GM19035 (cell line): ENCODE data around the gene PIK3AP1.

Source experiments
- ATAC-seq: cut with Tn5 transposase; IDR thresholded peaks from one replicate; pipeline ENCODE4 v1.9.1; 2021; ENCODE audit not compliant: unreplicated experiment

The PIK3AP1 gene

DNA sequence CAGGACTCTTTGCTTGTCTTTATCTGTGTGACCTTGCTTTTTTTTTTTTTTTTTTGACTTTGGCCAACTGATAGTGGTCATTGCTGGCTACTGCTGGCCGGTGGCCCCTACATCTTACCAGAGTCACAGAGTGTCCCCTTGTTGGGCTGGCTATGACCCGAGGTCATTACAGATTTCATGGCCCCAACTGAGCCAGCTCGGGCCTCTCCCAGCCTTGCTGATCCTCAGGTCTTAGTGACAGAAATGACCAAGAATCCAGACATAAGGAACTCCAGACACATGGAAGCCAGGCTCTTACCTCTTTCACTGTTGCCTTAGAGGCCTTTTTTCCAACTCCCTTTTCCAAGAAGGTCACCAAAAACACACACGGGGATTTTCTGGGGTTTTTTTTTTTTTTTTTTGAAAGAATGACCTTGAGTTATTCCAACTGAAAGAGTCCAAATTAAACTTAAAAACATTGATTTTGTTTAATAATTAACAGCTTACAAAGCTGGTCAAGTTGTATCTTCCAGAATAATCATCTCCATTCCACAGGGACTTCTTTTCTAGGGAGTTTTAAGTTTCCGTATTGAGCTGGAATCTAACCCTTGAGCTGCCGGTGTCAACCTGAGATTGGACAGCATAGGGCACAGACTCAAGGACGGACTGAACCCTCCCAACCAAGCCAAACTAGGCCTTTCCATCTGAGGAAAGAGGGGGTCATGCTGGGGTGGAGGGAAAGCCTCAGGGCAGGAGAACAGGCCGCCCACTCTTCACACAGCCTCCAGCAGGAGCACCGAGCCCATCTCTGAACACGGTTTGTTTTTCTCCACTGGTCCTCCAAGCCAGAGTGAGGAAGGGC, 43.8 kb downstream of the PIK3AP1 start:
- no peak for ATAC-seq

DNA sequence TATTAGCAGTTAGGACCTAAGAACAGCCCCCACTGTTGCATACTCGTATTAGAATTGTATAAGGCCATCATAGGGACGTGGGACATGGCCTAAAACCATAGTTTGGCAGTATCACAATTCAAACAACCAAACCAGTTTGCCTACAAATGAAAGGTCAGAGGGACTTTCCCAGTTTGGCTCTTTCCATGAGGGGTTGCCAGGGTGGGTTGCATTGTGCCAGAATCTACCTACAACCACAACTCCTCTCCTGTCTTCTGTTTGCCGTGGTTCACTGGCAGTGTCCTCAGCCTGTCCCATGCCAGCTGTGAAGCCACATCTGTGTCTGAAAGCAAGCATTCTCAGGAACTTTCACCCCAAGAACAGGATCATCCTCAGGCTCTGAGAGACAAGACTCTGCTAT, 44.5 kb downstream of the PIK3AP1 start:
- ATAC-seq, result no peak

DNA sequence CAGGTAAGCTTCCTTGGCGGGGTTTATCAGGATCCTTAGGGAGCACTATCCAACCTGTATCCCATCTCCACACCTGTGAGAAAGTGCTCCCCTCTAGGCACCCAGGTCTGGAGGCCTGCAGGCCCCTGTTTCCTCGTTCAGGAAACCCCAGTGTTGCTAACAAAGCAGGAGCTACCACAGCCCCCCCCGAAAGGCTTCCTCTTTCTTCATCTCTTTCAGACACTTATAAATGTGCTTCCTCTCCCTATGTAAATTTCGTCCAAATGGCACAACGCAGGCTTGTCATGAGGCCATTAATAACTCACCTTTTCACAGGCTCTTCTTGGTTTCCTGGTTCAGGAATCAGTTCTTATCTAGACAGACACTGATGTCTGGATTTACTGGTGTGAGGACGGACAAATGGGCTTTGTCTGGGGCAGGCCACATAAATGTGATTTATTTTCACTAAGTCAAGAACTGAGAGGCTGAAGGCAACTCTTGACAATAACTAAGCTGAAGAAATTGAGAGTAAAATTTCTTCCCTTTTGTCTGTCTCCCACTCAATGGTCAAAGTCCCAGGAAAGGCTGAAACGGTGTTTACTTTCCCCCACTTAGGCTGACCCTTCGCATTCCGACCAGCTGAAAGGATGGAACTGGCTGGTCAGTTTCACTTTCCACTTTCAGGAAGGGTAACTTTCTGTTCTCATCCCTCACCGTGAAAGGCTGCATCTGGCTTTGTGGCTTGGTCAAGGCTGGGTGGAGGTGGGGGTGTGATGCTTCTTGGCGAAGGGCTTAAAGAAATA, 46.8 kb downstream of the PIK3AP1 start:
- ATAC-seq, result no peak

DNA sequence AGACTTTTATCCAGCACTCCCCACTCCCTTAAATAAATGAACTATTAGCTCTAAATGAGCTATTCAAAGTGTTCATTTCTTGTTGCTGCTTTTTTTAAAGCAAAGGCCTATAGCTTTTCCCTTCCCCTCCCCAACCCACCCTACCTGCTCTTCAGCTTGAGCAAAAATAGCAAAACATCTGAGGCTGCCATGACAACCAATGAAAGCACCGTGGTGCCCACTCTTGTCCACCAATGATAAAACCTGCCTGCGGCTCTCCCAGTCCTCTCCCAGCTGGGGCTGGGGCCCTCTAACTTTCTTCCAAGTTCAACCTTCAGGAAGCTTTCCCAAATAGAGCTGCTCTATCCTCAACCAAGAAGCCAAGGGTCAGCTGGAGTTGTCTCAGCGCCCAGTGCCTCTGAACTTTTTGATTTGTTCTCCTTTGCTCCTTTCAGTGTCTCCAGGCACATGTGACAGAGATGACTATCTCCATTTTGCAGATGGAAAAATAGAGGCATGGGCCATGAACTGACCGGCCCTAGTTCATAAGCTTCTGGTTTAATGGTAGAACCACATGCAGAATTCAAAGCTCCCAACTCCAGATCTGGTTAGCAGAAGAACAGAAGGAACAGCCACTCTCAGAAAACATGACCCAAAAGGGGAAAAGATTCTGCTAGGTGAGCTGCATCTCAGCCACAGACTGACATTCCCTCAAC, 47.7 kb downstream of the PIK3AP1 start:
- ATAC-seq, result no peak

DNA sequence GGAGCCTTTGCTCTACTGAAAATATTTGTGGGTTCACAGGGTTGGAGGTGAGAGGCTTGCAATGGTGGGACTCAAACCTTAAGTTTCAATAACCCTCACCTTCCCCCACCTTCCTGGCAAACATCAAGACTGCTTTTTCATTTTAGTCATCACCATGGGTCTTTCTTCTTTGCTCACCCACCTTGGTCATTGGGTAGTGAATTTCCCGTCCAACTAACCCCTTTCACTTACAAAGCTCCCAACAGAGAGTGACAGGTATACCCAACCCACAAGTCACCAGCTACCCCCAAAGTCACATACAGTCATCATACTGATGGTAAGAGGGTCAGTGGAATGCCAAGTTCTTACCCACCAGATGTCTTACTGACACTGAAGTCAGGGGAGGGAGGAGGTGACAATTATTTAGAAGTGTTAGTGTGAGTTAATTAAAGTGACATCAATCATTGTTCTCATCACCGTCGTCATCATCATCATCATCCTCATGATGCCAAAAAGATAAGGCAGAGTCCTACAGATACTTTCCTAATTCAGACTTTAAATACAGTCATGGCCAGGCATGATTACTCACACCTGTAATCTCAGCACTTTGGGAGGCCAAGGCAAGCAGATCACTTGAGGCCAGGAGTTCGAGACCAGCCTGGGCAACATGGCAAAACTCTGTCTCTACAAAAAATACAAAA, 49.0 kb downstream of the PIK3AP1 start:
- no peak for ATAC-seq

DNA sequence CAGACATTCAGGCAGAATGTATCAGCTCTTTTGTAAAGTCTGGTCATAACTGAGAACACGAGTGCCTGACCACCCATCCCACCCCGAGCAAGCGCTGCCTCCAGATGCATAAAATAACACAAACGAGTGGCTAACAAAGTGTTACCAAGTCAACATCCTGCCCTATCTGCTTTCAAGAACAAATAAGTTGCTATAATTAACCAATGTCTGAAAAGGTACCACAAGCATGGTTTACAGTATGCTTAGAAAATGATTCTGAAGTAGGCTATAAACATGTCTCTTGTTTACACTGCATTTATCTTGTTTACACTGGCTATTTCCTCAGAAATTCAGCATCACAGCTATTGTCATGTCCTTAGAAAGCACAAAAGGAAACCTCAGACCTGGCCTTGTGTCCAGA, 49.5 kb downstream of the PIK3AP1 start:
- no peak for ATAC-seq

DNA sequence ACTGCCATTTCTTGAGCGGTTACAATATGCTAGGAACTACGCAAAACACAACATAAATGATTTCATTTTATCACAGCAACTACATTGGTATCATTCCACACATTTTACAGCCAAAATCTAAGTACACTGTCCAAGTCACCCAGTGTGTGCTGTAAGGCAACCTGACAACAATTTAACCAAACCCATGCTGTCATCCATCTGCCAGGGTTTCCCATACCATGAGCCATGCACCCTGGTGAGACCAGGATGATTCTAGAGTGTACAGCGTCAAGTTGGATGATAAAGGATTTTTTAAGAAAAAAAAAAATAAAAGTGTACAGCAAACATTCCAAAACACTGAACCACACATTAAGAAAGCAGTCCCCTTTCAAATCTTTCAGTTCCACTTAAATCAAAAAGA, 52.9 kb downstream of the PIK3AP1 start:
- ATAC-seq, result no peak

DNA sequence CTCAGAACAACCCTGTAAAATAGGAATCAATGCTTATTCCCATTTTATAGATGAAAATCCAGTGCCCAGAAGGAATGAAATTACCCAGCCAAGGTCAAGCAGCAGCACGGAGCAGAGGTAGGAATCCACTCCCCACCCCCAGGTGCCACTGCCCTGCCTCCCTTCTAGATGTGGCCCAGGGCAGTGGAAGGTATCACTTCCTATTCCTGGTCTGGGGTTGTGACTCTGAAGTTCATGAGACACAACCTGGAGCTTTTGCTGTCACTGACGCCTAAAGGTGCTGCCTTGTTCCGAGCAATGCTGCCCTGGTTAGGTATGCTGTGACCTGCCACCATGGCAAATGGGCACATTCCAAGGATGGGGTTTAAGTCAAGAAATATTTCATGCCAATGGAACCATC, 53.6 kb downstream of the PIK3AP1 start:
- peak; percentile 53 for ATAC-seq

DNA sequence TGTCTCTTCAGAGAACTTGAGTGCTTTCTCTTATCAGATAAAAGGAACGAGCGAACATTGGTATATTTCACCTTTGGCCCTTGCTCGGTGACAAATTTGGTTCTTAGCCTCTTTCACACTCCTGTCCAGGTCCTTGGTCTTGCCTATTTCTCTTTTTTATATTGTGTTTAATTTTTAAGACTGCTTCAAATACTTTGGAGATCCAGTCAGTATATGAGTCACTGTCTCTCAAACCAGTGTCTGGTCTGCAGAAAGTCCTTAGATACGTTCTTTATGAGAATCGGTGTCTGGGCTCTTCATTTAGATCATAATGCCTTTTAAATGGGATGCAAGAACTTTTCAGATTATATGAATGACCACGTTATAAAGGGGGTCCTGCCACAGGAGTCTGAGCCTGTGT, 55.0 kb downstream of the PIK3AP1 start:
- no peak for ATAC-seq

DNA sequence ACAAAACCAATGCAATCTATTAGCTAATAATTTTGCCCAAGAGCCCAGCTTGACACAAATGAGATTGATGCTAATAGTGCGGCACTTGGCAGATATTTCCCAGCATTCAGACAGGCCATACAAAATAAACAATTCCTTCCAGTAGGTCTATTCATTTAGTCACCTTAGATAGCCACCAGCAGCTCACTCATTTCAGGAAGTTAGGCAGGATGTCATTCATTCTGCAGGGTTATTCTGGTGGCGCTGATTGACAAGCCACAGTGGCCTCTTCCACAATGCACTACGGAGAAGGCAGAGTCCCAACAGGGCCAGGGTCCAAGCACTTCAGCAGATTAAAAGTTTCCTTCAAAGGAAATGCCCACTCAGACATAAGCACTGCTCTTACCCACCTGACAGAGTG, 55.8 kb downstream of the PIK3AP1 start:
- no peak for ATAC-seq

DNA sequence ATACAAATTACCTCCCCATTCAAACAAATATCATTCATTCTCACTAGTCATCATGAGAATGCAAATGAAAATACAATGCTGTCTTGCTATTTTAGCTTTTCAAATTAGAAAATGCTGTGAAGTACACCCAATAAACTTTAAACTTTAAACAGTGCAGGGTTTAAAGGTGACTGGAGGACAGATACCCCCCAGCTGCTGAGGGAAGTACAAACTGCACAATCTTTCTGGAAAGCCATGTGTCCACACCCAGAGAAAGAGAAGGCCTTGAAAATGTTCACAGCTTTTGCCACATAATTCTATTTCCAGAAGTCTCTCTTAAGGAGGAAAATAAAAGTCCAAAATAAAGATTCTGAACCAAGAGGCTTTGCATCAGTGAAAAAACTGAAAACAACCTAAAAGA, 56.5 kb downstream of the PIK3AP1 start:
- no peak for ATAC-seq

DNA sequence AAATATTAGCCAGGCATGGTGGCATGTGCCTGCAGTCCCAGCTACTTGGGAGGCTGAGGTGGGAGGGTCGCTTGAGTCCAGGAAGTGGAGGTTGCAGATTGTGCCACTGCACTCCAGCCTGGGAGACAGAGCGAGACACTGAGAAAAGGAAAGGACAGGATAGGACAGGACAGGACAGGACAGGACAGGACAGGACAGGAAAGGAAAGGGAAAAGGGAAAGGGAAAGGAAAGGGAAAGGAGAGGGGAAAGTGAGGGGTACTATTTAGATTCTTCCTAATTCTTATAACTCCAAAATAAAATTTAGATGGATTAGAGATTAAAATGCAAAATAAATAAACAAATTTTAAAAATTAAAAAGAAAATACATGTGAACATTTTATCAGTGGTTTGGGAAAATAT, 58.7 kb downstream of the PIK3AP1 start:
- ATAC-seq, result no peak

DNA sequence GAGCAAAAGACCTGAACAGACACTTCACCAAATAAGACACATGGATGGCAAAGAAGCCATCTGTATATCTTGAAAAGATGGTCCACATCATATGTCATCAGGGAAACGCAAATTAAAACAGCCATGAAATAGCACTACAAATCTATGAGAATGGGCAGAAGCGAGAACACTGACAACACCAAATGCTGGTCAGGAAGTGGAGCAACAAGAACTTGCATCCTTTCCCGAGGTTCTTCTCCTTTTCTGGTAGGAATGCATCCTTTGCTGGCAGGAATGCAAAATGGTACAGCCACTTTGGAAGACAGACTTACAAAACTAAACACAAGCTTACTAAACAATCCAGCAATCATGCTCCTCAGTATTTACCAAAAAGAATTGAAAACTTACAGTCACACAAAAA, 60.0 kb downstream of the PIK3AP1 start:
- ATAC-seq, result no peak

DNA sequence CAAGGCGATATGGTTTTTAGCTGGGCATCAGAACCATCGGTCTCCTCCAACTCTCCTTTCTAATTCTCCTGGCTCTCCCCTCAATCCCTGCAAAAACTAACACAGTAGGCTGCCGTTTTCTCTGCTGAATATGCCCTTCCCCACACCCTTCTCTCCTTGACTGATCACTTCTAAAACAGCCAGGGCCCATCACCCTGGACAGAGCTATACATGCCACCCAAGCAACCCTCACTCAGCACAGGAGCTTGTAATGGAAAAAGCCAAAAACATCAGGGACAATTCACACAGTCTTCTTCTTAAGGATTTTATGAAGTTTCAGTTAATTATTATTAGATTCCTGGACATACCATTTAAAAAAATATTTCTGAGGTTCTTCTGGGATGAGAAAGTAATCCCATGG, 61.5 kb downstream of the PIK3AP1 start:
- no peak for ATAC-seq

DNA sequence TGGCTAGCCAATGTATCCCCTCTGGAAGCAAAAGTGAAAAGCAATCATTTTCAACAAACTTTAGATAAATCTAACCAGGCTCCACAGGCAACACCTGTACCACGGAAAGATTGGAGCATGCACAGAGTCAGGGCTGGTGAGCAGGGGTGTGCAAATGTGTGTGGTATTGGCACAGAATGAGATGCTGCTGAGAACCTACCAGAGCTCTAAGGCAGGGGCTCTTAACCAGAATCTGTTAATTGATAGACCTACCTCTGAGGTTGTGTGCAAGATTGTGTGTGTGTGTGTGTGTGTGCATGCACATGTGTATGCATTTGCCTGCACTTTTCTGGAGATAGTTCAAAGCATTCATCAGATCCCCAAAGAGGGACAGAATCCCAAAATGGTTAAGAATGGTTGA, 62.9 kb downstream of the PIK3AP1 start:
- no peak for ATAC-seq

DNA sequence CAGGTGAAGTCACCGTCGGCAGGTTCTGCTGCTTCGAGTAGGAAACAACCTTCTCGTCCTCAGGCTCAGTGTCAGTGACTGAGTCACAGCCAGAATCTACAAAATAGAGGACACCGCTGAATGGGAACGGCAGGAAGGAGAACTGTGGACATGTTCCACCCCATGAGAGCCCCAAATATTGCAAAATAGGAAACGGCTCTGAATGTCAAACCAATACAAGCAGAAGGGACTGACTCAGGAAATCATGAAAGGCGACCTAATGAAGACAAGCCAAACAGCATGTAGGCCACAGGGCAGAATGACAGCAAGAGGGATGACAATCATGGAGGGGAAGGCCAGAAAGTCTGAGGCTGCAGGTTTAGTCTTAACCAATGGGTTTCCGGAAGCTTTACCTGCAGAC, 63.5 kb downstream of the PIK3AP1 start:
- no peak for ATAC-seq

DNA sequence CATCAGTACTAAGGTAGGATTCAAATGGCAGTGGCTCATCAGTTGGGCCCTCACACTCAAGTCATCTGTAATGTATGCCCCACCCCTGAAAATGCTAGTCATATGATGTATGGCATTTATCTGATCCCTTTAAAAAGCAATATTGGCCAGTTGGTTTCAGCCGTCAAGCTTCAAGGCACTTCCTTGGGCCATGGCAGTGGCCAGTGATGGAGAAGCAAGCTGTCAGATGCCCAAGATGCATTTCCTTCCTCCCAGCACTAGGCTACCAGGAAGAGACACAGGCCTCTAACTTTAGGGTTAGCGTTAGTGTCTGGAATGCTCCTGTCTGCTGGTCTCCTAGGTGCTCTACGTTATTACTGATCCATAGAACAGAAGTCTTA, 64.1 kb downstream of the PIK3AP1 start:
- ATAC-seq, result no peak

DNA sequence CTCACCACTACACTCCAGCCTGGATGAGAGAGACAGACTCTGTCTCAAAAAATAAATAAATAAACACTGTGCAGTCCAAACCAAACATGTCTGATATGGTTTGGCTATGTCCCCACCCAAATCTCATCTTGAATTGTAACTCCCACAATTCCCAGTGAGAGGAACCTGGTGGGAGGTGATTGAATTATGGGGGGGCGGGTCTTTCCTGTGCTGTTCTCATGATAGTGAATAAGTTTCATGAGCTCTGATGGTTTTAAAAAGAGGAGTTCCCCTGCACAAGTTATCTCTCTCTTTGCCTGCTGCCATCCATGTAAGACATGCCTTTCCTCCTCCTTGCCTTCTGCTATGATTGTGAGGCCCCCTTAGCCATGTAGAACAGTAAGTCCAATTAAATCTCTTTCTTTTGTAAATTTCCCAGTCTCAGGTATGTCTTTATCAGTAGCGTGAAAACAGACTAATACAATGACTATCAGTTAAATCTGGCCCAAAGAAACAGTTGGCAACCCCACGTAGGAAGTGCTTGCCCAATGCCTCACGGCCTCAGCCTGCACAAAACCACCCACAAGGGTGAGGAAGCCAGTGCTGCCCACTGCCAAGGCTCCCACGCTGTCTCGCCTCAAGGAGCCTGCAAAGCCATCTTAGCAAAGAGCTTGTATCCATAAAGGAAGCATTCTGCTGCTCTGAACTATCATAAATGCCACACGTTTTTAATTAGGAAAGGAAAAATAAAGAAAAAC, 64.7 kb downstream of the PIK3AP1 start:
- no peak for ATAC-seq

DNA sequence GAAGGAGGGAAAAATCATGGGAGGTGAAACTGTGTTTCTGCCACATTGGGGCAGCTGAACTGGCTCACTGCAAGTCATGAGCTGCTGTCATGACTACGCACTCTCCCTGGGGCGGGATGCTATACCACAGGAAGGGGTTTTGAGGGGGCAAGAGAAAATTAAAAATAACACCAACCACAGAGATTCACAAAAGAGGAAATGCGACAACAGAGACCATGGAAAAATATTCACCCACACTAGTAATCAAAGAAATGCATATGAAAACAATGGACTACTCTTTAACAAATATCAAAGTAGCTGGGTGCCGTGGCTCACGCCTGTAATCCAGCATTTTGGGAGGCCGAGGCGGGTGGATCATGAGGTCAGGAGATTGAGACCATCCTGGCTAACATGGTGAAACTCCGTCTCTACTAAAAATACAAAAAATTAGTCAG, 68.3 kb downstream of the PIK3AP1 start:
- peak; percentile 59 for ATAC-seq

DNA sequence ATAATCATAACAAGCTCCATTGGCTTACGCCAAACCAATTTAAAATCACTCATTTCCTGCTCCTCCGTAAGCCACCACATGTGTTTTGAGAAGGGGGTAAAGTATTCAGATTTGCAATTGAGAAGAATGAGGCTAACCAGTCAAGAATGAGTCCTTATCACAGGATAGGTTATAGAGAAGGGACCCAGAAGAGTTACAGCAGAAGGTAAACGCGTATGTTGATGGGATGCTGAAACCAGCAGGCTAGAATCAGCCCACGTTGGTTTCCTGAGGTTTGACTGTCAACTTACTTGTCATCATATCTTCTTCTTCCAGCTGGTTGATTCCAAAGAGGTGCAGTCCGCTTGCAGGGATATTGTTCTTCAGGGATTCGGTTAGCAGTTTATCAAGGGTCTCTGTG, 69.4 kb downstream of the PIK3AP1 start:
- ATAC-seq, result no peak

DNA sequence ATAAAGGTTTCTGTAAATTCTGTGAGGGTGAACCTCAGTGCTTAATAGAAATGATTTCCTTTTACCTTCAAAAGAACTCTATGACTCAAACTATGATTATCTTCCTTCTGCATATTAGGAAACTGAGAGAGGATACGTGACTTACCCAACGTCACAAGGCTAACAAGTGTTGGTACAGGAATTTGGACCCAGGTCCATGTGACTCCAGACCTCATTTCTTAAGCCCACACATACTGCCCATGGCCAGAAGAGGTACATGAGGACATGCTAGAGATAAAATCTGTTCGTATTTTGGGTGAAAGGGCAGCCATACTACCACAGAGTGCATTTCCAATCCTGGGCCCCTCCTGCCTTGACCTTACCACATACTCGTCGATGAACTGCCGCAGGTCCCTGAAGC, 72.0 kb downstream of the PIK3AP1 start:
- ATAC-seq, result no peak
